Measurements from ENCODE around the gene RCSD1.

DNA sequence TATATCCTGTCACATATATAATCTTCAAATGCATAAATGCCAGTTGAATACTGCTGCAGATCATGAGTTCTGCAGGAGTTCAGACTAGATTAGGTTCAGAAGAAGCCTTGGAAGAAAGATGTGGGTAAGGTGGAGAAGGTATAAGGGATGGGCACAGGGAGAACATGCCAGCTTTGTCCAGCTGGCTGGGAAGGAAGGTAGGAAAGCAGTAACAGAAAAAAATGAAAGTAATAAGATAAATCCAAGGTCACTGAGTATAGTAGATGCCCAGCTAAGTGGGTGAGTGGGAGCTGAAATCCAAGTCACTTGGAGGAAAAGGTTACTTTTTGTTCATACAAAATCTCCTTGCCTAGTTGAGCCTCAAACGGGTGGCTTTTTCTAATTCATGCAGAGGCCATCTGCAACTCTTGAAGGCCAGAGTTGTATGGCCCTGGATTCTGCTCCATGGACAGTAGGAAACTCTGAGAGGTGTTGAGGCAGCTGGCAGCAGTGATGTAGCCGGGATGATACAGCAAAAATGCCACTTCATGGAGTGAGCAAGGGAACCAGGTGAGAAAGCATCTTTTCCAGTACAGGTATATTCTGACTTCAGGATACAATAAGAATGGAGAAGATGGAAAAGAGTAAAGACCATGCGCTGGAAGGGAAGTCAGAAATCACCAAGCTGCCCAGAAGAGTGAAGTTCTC lies 3.4 kb downstream of the RCSD1 start:
- TF ChIP-seq, protein P1, sequence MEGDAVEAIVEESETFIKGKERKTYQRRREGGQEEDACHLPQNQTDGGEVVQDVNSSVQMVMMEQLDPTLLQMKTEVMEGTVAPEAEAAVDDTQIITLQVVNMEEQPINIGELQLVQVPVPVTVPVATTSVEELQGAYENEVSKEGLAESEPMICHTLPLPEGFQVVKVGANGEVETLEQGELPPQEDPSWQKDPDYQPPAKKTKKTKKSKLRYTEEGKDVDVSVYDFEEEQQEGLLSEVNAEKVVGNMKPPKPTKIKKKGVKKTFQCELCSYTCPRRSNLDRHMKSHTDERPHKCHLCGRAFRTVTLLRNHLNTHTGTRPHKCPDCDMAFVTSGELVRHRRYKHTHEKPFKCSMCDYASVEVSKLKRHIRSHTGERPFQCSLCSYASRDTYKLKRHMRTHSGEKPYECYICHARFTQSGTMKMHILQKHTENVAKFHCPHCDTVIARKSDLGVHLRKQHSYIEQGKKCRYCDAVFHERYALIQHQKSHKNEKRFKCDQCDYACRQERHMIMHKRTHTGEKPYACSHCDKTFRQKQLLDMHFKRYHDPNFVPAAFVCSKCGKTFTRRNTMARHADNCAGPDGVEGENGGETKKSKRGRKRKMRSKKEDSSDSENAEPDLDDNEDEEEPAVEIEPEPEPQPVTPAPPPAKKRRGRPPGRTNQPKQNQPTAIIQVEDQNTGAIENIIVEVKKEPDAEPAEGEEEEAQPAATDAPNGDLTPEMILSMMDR (IDR thresholded peaks at IDR 0.05), result no peak
- TF ChIP-seq POLR2A (IDR thresholded peaks at IDR 0.05), result no peak

All from thyroid gland (tissue), 4 donors.